CD4-positive, alpha-beta T cell treated with Interleukin-1 beta for 1 hour (primary cell): ENCODE measurements around the gene ECHS1.

Experiments
- DNase-seq, 2 donors: peaks; one replicate each; pipeline ENCODE4 v3.0.0-alpha.2; 2020 to 2022

Gene ECHS1

GRCh38 chr10:133356549-133357284 is 16.4 kb downstream of the ECHS1 start:
- no peak for DNase-seq

DNA sequence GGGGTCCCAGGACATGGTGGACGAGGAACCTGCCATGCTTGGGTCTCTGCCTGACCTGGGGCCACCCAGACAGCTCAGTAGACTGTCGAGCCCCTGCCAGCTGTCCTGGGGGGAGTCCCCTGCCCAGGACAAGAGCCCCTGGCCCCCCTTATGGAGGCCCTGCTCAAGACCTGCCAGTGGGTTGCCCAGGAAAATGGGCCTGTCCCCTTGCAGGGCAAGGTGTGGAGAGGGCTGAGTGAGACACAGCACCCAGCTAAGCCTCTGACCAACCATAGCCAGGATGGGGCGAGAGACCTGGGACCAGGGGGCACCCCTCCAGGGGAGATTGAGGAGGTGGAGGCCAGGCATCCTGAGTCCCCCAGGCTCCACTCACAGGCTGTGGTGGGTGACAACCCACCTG is 17.2 kb downstream of the ECHS1 start:
- no peak for DNase-seq

GRCh38 chr10:133355266-133355665 is 17.9 kb downstream of the ECHS1 start:
- no peak for DNase-seq

- no peak for DNase-seq
Observed at GRCh38 chr10:133354672-133355240, 18.4 kb downstream of the ECHS1 start.

DNA sequence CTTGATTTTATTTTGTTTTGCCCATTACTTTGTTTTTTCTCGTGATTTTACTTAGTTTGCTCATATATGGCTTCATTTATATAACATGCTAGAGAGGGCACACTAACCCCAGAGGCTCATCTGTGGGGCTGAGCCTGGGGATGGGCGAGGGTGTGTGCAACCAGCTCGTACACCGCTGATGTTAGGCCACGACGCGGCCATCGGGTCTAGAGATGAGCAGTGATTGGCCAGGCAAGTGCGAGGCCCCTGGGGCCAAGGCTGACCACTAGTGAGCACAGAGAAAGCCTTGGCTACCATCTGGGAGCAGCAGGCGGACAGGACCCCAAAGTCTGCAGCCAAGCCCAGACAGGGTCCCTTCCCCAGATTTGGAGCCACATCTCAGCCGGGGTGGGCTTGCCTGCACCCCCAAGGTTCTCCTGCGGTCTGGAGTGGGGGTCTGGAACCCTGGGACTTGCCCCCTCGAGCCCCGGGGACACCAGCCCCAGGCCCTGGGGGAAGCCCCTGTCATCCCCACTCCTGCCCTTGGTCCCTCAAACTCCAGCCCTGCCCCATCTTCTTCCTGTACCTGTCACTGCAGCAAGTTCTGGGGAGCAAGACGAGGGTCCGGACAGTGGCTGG is 19.1 kb downstream of the ECHS1 start:
- DNase-seq, result no peak

DNA sequence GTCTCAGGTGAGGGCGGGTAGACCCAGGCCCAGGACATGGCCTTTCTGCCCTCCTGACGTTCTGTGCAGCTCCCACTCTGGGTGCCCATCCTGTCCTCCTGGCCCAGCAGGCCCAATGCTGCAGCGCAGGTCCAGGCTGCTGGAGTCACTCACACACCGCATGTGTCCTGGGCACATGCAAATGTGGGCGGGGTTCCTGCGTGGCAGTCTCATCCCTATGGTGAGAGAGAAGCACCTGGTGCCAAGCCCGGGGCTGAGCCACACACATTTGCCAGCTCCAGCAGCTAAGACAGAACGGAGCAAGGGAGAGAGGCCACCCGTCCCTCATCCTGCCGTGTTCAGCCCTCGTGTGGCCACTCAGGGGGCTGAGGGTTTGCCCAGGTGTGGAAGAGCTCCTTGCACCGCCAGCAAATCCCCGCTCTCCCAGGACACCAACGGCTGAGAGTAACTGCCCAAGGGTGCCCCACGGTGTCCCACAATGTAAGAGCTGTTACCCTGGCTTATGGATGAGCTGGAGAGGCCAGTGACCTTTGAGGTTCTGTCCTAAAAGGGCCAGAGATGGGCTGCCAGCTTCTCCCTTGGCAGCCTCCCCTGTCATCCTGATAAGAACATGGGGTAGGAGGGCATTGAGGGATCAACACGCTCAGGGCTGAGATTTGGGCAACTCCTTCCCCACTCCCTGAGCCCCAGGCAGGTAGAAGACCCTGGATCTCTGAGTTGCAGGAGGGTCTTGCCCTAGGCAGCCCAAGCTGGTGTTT is 19.8 kb downstream of the ECHS1 start:
- no peak for DNase-seq

- no peak for DNase-seq
Observed at GRCh38 chr10:133351408-133352318, 21.5 kb downstream of the ECHS1 start.

GRCh38 chr10:133350950-133351329 is 22.2 kb downstream of the ECHS1 start:
- DNase-seq, result no peak

- DNase-seq, result no peak
Observed at GRCh38 chr10:133350283-133350949, 22.7 kb downstream of the ECHS1 start.

- DNase-seq, result no peak
Observed at GRCh38 chr10:133349577-133350011, 23.6 kb downstream of the ECHS1 start.

- DNase-seq, result no peak
Observed at GRCh38 chr10:133349160-133349568, 24.0 kb downstream of the ECHS1 start.

GRCh38 chr10:133347710-133348517 is 25.2 kb downstream of the ECHS1 start:
- DNase-seq, result no peak

GRCh38 chr10:133346413-133346812 is 26.7 kb downstream of the ECHS1 start:
- no peak for DNase-seq

- DNase-seq, result no peak
Observed at GRCh38 chr10:133344236-133344635, 28.9 kb downstream of the ECHS1 start.

GRCh38 chr10:133343558-133343957 is 29.6 kb downstream of the ECHS1 start:
- no peak for DNase-seq

GRCh38 chr10:133342942-133343341 is 30.2 kb downstream of the ECHS1 start:
- no peak for DNase-seq

DNA sequence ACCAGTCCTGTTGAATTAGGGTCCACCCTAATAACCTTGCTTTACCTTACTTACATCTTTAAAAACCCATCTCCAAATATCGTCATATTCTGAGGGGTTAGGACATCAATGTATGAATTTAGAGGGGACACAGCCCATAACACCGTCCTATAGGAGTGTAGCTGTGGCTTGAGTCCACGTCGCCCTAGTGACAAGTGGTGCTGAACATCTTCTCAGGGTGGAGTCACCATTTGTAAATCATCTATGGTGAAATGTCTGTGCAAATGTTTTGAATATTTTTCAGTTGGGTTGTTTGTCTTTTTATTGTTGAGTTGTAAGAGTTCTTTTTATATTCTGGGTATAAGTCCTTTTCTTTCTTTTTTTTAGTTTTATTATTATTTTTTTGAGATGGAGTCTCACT is 31.2 kb downstream of the ECHS1 start:
- DNase-seq, result no peak

GRCh38 chr10:133339708-133340380 is 33.3 kb downstream of the ECHS1 start:
- no peak for DNase-seq

GRCh38 chr10:133338080-133339071 is 34.8 kb downstream of the ECHS1 start:
- no peak for DNase-seq
